WI38 (cell line): ENCODE data around the gene CAPS.

Experiments used
- H3K4me3 ChIP-seq: 2 replicates; pipeline ENCODE4 v1.5.1; 2011; ENCODE audit warnings: low read depth, mild to moderate bottlenecking, control low read depth, low read length
- TF ChIP-seq, protein P1 (sequence below): IDR thresholded peaks from 2 replicates; pipeline ENCODE4 v1.5.1; 2012; ENCODE audit warnings: low read depth, mild to moderate bottlenecking, control low read depth, low read length

Gene CAPS

DNA sequence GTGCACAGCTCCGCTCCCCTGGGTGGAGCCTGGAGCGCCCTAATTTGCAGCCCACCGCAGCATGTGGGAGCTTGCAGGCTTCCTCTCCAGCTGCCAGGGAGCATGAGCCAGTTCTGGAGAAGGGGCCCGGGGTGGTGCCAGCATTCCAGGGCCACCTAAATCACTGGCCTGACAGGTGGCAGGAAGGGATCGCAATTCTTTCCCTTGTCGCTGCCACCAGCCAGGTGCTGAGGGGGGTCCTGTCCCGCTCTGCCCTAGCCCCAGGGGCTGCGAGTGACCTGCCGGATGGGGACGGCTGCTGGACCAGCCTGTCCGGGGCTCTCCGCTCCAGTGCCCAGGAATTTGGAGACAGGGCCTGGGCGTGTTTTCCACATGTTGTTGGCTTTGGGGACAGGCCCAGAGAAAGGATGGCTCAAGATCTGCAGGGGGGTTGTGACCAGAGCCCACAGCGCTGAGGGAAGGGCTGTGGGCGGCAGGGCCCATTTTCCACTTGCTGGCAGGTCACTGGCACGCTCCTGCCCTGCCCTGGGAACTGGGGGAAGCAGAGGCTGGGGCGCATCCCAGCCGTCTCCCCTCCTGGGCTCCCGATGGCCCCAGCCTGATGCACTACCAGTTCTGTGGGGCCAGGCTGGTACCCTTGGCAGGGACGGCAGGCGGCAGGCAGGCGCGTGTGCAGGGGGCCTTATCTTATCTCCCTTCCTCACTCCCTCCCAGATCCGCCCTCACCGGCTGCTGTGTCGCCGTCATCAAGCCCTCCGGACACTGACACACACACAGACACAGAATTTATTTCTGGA lies 19.9 kb upstream of the CAPS start:
- H3K4me3 ChIP-seq: no peak overlapping the region
- TF ChIP-seq, protein P1, sequence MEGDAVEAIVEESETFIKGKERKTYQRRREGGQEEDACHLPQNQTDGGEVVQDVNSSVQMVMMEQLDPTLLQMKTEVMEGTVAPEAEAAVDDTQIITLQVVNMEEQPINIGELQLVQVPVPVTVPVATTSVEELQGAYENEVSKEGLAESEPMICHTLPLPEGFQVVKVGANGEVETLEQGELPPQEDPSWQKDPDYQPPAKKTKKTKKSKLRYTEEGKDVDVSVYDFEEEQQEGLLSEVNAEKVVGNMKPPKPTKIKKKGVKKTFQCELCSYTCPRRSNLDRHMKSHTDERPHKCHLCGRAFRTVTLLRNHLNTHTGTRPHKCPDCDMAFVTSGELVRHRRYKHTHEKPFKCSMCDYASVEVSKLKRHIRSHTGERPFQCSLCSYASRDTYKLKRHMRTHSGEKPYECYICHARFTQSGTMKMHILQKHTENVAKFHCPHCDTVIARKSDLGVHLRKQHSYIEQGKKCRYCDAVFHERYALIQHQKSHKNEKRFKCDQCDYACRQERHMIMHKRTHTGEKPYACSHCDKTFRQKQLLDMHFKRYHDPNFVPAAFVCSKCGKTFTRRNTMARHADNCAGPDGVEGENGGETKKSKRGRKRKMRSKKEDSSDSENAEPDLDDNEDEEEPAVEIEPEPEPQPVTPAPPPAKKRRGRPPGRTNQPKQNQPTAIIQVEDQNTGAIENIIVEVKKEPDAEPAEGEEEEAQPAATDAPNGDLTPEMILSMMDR: no peak

DNA sequence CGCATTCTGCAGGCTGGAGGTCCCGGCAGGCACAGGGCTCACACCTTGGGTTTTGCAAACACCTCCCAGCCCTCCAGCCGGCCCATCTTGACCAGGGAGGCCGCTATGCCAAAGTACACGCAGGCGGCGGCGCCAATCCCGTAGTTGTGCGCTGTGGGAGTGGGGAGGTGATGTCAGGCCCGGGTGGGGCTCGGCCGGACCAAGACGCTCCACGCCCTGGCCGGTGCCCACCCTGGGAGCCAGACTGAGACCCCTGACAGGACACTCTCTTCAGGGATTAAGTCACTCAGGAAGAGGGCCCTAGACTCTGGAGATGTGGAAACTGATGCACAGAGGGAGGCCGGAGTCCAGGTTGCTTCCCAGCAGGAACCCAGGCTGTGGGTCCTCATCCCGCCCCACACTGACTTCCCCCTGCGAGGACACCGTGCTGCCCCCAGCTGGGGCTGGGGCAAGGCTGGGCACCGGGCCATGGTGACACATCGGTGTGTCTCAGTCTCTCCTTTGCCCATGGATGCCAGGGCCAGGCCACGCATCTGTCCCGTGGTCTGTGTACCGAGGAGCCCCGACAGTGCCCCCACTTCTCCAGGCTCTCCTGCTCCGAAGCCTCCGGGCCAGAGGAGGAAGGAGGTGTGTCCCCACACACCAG lies 19.2 kb upstream of the CAPS start:
- TF ChIP-seq, protein P1: no peak
- H3K4me3 ChIP-seq: no peak overlapping the region

DNA sequence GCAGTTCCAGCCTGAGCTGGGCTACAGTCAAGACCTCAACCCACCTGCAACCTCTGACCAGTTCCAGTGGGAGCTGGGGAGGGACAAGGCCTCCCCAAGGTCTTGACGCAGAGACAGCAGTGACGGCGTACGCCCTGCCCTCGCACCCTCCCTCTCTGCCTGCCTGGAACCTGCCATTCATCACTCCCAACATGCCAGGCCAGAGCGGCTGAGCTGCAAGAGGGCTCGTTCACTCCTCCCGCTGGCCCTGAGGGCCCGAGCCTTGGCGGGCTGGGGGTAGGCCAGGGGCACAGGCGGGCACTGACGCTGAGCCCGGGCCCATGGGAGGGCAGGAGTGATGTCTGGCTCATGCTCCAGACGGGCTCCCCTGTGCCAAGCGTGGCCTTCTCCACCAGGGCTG lies 18.6 kb upstream of the CAPS start:
- H3K4me3 ChIP-seq: no peak overlapping the region
- TF ChIP-seq, protein P1: no peak

DNA sequence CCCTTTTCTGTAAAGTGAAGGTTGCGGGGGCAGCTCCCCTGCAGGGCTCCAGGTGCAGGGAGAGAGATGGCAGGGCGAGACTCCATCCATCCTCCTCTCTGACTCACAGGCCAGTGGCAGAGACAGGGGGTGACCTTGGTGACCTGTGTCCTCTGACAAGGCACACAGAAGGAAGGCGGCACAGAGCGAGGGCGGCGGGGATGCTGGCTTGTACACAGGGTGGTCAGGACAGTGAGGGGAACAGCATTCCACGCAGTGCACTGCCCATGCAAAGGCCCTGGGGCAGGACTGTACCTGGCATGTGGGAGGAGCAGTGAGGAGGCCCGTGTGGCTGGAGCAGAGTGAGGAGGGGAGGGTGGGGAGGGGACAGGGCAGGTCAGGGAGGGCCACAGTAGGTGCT lies 18.2 kb upstream of the CAPS start:
- no peak overlapping the region for H3K4me3 ChIP-seq
- TF ChIP-seq, protein P1: no peak

DNA sequence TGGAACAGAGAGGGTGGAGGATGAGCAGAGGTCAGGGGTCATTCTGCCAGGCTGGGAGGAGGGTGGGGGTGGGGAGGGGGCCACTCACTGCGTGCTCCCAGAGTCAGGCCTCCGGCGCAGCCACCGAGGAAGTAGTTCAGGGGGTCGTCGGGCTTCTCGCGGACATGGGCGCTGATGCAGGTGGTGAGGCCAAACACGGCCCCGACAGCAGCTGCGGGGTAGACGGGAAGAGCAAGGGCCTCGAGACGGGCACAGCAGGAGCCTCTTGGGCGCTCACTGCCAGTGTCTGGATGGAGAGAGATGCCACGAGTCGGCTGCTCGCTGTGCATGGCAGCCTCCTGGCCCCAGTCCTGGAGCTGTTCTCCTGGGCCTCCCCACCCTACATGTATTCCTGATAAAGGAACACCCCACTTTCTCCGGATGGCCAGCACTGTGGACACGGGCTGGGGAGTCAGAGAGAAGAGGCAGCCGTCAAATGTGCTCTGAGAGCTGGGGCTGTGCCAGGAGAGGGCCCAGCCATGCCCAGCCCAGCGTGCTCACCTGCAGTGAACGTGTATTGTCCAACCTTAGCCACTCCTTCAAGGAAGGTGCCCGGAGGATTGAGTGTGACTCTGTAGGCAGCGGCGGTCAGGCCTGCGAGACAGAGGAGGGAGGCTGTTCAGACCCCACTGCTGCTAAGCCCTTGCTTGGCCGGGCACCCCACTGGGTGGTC lies 17.5 kb upstream of the CAPS start:
- TF ChIP-seq, protein P1: no peak
- H3K4me3 ChIP-seq: no peak overlapping the region

DNA sequence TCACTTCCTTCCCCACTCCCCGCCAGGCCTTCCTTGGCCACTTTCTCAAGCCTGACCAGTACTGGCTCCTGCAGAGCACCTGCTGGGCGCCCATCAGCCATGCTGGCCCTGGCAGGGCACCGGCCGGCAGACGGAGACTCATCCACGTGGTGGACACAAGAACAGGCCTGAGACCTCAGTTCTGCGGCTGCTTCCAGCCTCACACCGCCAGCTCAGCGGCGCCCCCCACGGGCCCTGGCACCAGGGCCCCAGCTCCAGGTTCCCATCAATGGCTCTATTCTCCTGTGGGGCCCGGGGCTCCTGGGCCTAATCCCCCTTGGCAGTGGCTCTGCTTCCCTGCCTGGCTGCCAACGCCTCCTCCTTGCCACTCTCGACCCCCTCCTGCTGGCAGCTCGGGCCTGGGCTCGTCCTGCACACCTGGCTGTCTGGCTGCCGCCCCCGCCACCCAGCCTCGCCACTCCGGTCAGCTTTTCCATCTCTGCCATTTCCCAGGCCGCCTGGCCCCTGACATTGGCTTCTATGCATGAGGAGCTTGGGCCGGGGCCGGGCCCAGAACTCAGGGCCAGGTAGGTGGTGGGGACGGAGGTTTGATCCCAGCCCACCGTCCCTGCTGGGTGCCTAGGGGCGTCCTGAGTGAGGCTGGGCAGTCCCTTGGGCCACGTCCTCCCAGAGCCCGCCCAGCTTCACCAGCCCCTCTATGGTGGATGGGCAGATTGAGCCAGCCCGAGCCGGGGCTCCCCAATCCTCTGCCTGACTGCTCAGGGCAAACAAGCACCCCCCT lies 16.7 kb upstream of the CAPS start:
- no peak overlapping the region for H3K4me3 ChIP-seq
- TF ChIP-seq, protein P1: 0 out of 2 replicates have a peak, but pooled peaks have one; percentile 11
